ENCODE data around the gene FAM171A1. TPM values are rescaled to one million over a fixed set of nuclear protein-coding genes. Genes with fewer than 3 reads are reported as not detected.

FAM171A1 gene
- total RNA-seq, 1 donor from 2014 or later = 51.9 TPM

DNA sequence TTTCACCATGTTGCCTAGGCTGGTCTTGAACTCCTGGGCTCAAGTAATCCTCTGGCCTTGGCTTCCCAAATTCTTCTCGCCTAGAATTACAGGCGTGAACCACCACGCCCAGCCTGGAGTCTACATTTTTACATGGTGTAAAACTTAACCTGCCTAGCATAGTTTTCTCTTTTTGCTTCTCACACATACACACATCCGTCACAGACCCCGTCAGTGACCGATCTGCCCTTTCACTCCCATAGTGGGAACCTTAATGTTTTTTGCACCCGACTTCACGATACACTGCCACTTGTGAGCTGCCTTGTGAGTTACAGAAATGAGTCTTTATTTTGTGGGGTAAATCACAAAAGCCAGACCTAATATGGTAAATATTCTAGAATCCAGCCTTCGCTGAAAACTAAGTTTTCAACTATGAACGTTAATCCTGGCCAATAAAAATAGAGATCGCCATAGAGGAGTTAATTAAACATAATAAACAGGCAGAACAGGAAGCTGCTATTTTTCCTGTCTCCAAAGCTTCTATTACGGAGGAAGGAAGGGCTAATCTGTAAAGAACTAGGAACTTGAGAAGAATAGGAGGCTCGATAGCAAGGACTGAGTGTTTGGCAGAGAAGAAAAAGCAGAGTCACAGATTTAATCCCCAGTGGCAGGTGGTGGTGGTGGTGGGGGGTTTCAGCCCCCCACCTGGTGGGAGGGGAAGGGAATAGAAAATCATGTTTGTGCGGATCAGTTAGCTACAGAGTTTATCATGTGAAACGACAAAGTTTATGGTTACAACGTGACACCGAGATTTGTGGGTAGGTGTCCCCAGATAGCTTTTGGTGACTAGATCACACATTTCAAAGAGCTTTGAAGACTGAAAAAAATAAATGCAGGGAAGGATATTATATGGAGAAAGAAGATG is 14.7 kb upstream of the FAM171A1 start:
- H3K36me3 ChIP-seq (ENCODE audit: insufficient read depth, low read length) = no peaks in the 10 kb centered on the region
- Mint-ChIP-seq H3K9me3 (ENCODE audit: unreplicated experiment) (no peaks in the 10 kb centered on the region), H3K4me3 (ENCODE audit: unreplicated experiment) (no peak overlapping the region), H3K4me1 (ENCODE audit: low read depth, unreplicated experiment) (no peaks in the 10 kb centered on the region), H3K27ac (ENCODE audit: unreplicated experiment) (no peak overlapping the region), H3K36me3 (ENCODE audit: low read depth, unreplicated experiment) (no peaks in the 10 kb centered on the region), H3K27me3 (ENCODE audit: low read depth, unreplicated experiment) (peaks cover 6% of the 10 kb centered on the region)
- H3K27ac ChIP-seq (ENCODE audit: low read depth, low read length) = no peak overlapping the region
- H3K9me3 ChIP-seq (ENCODE audit: insufficient read depth, low read depth, low read length) = no peaks in the 10 kb centered on the region
- TF ChIP-seq EZH2 (IDR thresholded peaks at IDR 0.05; ENCODE audit: insufficient read depth, low read length) = no peak
- TF ChIP-seq, protein P1, sequence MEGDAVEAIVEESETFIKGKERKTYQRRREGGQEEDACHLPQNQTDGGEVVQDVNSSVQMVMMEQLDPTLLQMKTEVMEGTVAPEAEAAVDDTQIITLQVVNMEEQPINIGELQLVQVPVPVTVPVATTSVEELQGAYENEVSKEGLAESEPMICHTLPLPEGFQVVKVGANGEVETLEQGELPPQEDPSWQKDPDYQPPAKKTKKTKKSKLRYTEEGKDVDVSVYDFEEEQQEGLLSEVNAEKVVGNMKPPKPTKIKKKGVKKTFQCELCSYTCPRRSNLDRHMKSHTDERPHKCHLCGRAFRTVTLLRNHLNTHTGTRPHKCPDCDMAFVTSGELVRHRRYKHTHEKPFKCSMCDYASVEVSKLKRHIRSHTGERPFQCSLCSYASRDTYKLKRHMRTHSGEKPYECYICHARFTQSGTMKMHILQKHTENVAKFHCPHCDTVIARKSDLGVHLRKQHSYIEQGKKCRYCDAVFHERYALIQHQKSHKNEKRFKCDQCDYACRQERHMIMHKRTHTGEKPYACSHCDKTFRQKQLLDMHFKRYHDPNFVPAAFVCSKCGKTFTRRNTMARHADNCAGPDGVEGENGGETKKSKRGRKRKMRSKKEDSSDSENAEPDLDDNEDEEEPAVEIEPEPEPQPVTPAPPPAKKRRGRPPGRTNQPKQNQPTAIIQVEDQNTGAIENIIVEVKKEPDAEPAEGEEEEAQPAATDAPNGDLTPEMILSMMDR (IDR thresholded peaks at IDR 0.05; ENCODE audit: insufficient read depth, low read depth, low read length) = no peak
- DNase-seq (ENCODE audit: low read depth) = no peak
- FAIRE-seq = no peak
- H2AFZ ChIP-seq (ENCODE audit: low read depth, low read length) = no peak overlapping the region
- H3K27me3 ChIP-seq (ENCODE audit: insufficient read depth, low read length) = peaks cover 9% of the 10 kb centered on the region
- no peak overlapping the region for H3K9ac ChIP-seq (ENCODE audit: low read length)
- H3K4me2 ChIP-seq (ENCODE audit: low read length) = no peak overlapping the region
- H4K20me1 ChIP-seq (ENCODE audit: insufficient read depth, low read length) = no peaks in the 10 kb centered on the region
- no peak overlapping the region for H3K4me3 ChIP-seq (ENCODE audit: insufficient read depth, low read depth, low read length)
- H3K79me2 ChIP-seq (ENCODE audit: insufficient read depth, low read length) = no peaks in the 10 kb centered on the region
- no peaks in the 10 kb centered on the region for H3K4me1 ChIP-seq (ENCODE audit: insufficient read depth, low read length)

DNA sequence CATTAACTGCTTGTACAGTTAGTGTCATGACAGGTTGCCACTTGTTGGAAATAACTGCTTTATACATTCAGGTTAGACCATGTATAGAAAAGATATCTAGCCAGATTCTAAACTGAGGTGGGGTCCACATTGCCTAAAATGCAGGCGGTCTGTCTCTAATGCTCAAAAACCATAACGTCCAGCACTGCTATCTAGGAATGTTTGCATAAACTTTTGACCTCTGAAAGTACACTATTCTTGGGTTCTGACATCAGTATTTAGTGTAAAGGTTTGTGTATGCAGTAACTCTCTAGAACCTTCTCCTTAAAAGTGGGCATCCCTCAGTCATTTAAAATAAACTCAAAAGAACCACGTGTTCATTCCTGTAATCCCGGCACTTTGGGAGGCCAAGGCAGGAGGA is 10.3 kb upstream of the FAM171A1 start:
- H3K4me1 Mint-ChIP-seq (ENCODE audit: low read depth, unreplicated experiment) = no peaks in the 10 kb centered on the region
- no peak overlapping the region for H3K4me3 Mint-ChIP-seq (ENCODE audit: unreplicated experiment)
- no peaks in the 10 kb centered on the region for H3K36me3 Mint-ChIP-seq (ENCODE audit: low read depth, unreplicated experiment)

More for the DNA sequence above, 10.3 kb upstream of the FAM171A1 start:
- H3K9me3 Mint-ChIP-seq (ENCODE audit: unreplicated experiment) = no peaks in the 10 kb centered on the region
- Histone ChIP-seq H4K20me1 (ENCODE audit: insufficient read depth, low read length) (no peaks in the 10 kb centered on the region), H3K36me3 (ENCODE audit: insufficient read depth, low read length) (no peaks in the 10 kb centered on the region), H3K9ac (ENCODE audit: low read length) (no peak overlapping the region), H2AFZ (ENCODE audit: low read depth, low read length) (no peak overlapping the region), H3K9me3 (ENCODE audit: insufficient read depth, low read depth, low read length) (no peaks in the 10 kb centered on the region), H3K4me2 (ENCODE audit: low read length) (no peak overlapping the region), H3K27me3 (ENCODE audit: insufficient read depth, low read length) (peaks cover 7% of the 10 kb centered on the region), H3K79me2 (ENCODE audit: insufficient read depth, low read length) (no peaks in the 10 kb centered on the region), H3K4me1 (ENCODE audit: insufficient read depth, low read length) (no peaks in the 10 kb centered on the region), H3K27ac (ENCODE audit: low read depth, low read length) (no peak overlapping the region), H3K4me3 (ENCODE audit: insufficient read depth, low read depth, low read length) (no peak overlapping the region)
- FAIRE-seq (no peak), DNase-seq (ENCODE audit: low read depth) (no peak)
- H3K27me3 Mint-ChIP-seq (ENCODE audit: low read depth, unreplicated experiment) = peaks cover 14% of the 10 kb centered on the region
- TF ChIP-seq, protein P1 (IDR thresholded peaks at IDR 0.05; ENCODE audit: insufficient read depth, low read depth, low read length) = no peak
- TF ChIP-seq EZH2 (IDR thresholded peaks at IDR 0.05; ENCODE audit: insufficient read depth, low read length) = no peak
- H3K27ac Mint-ChIP-seq (ENCODE audit: unreplicated experiment) = no peak overlapping the region

Measured in astrocyte (in vitro differentiated cells and primary cell).